OCI-M2 (cell line): ENCODE results near the gene MMP1.
"Not testable (repeated sequence)": the region's sequence is repeated elsewhere in the genome, so short reads cannot be mapped to it uniquely, and the experiment has no call there.

Source experiments
- DNase-seq: peaks from one replicate; lab custom pipeline; 2025; ENCODE audit not compliant: unreplicated experiment; lab: John Stamatoyannopoulos, UW

MMP1 gene

DNA sequence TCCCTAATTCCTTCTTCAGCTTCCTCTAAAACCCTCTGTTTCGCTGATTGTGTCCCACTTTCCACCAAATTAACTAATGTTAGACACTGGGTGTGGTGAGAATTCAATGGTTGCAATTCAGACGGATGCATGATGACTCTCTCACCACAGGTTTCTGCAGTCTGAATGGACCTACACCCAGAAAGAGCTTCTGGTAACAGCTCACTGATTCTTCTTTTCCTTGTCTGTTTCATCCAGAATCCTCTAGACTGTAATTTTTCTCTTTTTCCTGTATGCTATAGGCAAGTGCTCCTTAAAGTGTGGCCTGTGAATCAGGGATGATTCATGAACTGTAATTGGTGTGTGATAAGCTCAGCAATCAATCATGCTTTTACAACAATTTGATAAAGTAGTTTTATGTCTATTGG lies 35.6 kb downstream of the MMP1 start:
- DNase-seq: no peak

DNA sequence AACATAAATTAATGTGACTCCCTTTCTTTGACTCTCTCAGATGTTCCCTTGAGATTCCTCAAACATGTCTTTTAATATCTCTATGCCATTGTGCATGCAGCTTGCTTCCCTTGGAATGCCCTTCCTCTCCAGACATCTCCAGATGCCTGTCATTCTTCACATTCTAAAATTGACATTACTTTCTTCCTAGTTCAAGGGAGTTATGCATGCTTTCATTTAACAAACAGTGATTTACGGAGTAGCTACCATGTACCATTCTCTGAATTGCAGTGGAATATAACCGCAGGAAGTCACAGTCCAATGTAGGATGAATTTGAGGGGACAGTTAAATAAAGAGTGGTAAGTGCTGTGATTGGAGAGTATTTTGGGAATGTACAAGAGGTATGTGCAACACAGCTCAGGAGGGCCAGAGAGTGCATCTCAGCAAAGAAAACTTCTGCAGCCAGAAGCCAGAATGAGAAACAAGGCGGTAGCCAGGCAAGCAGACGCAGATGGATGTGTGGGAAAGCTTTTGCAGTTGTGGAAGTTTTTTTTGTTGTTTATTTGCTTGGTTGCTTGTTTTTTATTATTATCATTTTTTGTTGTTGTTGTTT lies 36.2 kb downstream of the MMP1 start:
- no peak for DNase-seq

GRCh38 chr11:102760344-102761035 lies 37.5 kb downstream of the MMP1 start:
- DNase-seq: no peak

DNA sequence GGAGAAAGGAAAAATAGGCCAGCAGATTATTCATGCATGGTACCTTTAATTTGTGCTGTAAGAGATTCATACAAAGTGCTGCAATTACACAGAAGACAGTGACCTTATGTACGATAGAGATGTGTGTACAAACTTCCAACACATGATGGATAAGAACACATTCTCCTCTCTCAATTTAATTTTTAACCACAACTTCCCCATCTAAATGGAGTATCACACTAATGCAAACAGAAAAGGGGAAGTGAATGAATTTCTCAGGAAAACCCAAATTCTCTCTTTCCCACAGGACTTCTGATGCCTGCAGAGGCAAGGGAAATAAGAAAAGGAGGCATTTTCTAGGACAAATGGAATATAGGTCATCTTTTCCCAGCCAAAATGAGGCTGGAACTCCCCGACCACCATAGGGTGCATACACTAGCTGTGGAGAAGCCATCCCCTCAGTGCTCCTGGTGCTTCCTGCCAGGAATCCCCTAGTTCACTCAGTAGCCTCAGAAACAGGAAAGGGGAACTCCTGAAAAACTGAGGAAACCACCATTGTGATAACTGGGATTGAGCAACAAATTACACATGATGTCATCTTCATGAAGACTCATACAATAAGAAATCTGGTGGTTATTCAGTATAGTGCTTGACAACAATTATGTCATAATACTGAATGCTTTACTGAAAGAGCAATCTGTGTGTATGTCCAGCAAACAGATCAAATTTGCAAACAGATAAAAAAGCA lies 40.0 kb downstream of the MMP1 start:
- DNase-seq: no peak

GRCh38 chr11:102753267-102753666 lies 44.7 kb downstream of the MMP1 start:
- DNase-seq: no peak

- DNase-seq: no peak
Measured at GRCh38 chr11:102751673-102752072, 46.3 kb downstream of the MMP1 start.

GRCh38 chr11:102749101-102749722 lies 48.7 kb downstream of the MMP1 start:
- no peak for DNase-seq

GRCh38 chr11:102746746-102747578 lies 51.0 kb downstream of the MMP1 start:
- not testable (repeated sequence) for DNase-seq
